MCF 10A (cell line): ENCODE data around the gene EPB41L4A. TPM values are rescaled to one million over a fixed set of nuclear protein-coding genes. Genes with fewer than 3 reads are reported as not detected.
"Not testable (repeated sequence)": the region's sequence is repeated elsewhere in the genome, so short reads cannot be mapped to it uniquely, and the experiment has no call there.

Experiments used
- BruUV-seq: library from RNA; stranded (reverse); fragments of 400-500 nt; replicated peaks from 2 replicates; lab custom pipeline; 2021; lab: Mats Ljungman, UMichigan
- CTCF ChIA-PET: fragments of 300-600 bp; sonication (Branson Sonifier 250); formaldehyde crosslinking; extraction: SDS; loops from one replicate; lab custom pipeline; 2021; ENCODE audit warnings: antibody characterized with exemption, inconsistent platforms; lab: Yijun Ruan, JAX
- POLR2A ChIA-PET: fragments of 300-600, 350-650 bp; sonication (Branson Sonifier 250); formaldehyde crosslinking; extraction: SDS; loops from one replicate; lab custom pipeline; 2020; ENCODE audit warnings: antibody characterized with exemption, inconsistent platforms; lab: Yijun Ruan, JAX
- DNase-seq: peaks from one replicate; pipeline ENCODE4 v3.0.0-alpha.2; 2018; ENCODE audit not compliant: unreplicated experiment
- H3K27ac Mint-ChIP-seq: one replicate; pipeline ENCODE4 v1.8.0; 2022; ENCODE audit warnings: mild to moderate bottlenecking, low read depth, mixed read lengths; ENCODE audit not compliant: unreplicated experiment
- H3K27me3 Mint-ChIP-seq: one replicate; pipeline ENCODE4 v1.8.0; 2022; ENCODE audit warnings: mixed read lengths; ENCODE audit not compliant: insufficient read depth, unreplicated experiment
- H3K36me3 Mint-ChIP-seq: one replicate; pipeline ENCODE4 v1.8.0; 2022; ENCODE audit warnings: mild to moderate bottlenecking, moderate library complexity, mixed read lengths; ENCODE audit not compliant: insufficient read depth, unreplicated experiment
- H3K4me1 Mint-ChIP-seq: one replicate; pipeline ENCODE4 v1.8.0; 2022; ENCODE audit warnings: mixed read lengths; ENCODE audit not compliant: insufficient read depth, unreplicated experiment
- H3K4me3 Mint-ChIP-seq: one replicate; pipeline ENCODE4 v1.8.0; 2022; ENCODE audit warnings: mild to moderate bottlenecking, moderate library complexity, mixed read lengths; ENCODE audit not compliant: unreplicated experiment
- H3K9me3 Mint-ChIP-seq: one replicate; pipeline ENCODE4 v1.8.0; 2022; ENCODE audit warnings: mixed read lengths; ENCODE audit not compliant: unreplicated experiment
- CTCF ChIP-seq: fragments of 200-600 bp; IDR thresholded peaks from one replicate; pipeline ENCODE4 v1.8.0; 2022; ENCODE audit warnings: antibody characterized with exemption, mild to moderate bottlenecking; ENCODE audit not compliant: unreplicated experiment
- intact Hi-C: fragments of 100-400 bp; cut with micrococcal nuclease; formaldehyde crosslinking; loops from 2 replicates; pipeline ENCODE4 v1.14.1; 2022
- total RNA-seq: library from RNA; stranded (reverse); gene quantifications from 2 replicates; pipeline ENCODE4 v1.2.3, GENCODE V29; 2022

EPB41L4A gene
- total RNA-seq, 1 experiment from 2014 or later, result 12.4 TPM

DNA sequence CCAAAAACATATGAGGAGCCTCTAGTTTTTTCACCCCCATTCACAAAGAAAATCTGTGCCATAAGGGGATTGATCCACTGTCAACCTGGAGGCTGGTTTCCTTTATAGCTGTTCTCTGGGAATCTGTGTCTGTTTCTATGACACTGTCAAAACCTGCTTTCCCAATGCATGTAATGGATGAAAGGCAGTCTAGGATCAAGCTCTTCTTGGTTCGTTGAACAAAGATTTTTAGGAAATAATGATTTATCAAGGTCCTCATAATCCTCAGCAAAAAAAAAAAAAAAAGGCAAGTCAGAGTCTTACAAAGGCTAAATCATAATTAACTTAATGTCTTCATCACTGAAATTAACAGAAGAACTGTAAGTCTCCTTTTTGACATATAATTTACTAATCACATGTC is 16.0 kb downstream of the EPB41L4A start:
- BruUV-seq, result no TSS peak
- CTCF ChIA-PET, result interaction anchor here (0.6 to 1.2 kb wide), 3 partner anchors 12 to 177 kb away, joined by 3 to 7 read pairs (median 3); no protein-coding TSS in a partner anchor
- no peak for DNase-seq
- H3K36me3 Mint-ChIP-seq, result peaks cover 20% of the 10 kb centered on the region
- no peaks in the 10 kb centered on the region for H3K9me3 Mint-ChIP-seq
- H3K27ac Mint-ChIP-seq, result no peak overlapping the region
- POLR2A ChIA-PET, result interaction anchor here (1.2 to 1.3 kb wide), 4 partner anchors 13 to 30 kb away, joined by 3 to 4 read pairs (median 3); no protein-coding TSS in a partner anchor
- no peak overlapping the region for H3K4me3 Mint-ChIP-seq
- H3K27me3 Mint-ChIP-seq, result no peaks in the 10 kb centered on the region
- TF ChIP-seq CTCF, result no peak
- H3K4me1 Mint-ChIP-seq, result peaks cover 4% of the 10 kb centered on the region
- intact Hi-C loops, result no loop called here

- Mint-ChIP-seq H3K27me3 (no peaks in the 10 kb centered on the region), H3K9me3 (no peaks in the 10 kb centered on the region), H3K27ac (no peak overlapping the region), H3K4me3 (no peak overlapping the region), H3K36me3 (peaks cover 20% of the 10 kb centered on the region), H3K4me1 (peaks cover 4% of the 10 kb centered on the region)
- DNase-seq, result no peak
- ChIA-PET CTCF (no interaction called here), POLR2A (no interaction called here)
- no TSS peak for BruUV-seq
- intact Hi-C loops, result no loop called here
- TF ChIP-seq CTCF, result no peak
Observed at GRCh38 chr5:112401924-112402323, 17.2 kb downstream of the EPB41L4A start.

DNA sequence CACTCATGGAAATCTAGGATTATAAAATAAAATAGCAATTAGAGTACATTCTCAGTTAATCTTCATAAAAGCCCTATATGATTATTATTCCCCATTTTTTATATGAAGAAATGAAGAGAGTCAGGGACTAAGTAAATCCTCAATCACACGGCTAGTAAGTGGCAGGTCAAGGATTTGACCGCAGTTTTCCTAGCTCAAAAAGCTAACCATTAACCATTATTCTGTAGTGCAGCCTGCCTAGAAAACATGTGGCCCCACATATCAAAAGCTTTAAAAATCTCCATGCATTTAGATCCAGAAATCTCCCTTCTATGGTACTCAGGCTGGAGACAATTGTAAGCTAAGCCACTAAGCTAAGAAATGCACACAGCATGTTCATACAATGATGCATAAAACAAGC is 21.4 kb downstream of the EPB41L4A start:
- Mint-ChIP-seq H3K4me3 (no peak overlapping the region), H3K4me1 (no peaks in the 10 kb centered on the region), H3K27me3 (no peaks in the 10 kb centered on the region), H3K27ac (no peak overlapping the region), H3K36me3 (peaks cover 7% of the 10 kb centered on the region), H3K9me3 (no peaks in the 10 kb centered on the region)
- no peak for TF ChIP-seq CTCF
- DNase-seq, result no peak
- POLR2A ChIA-PET, result interaction anchor here (0.7 kb wide), 1 partner anchor 109 kb away, joined by 4 read pairs; no protein-coding TSS in a partner anchor
- intact Hi-C loops, result no loop called here
- no TSS peak for BruUV-seq
- CTCF ChIA-PET, result interaction anchor here (0.5 to 2.7 kb wide), 3 partner anchors 23 to 215 kb away, joined by 3 to 9 read pairs (median 3); no protein-coding TSS in a partner anchor

DNA sequence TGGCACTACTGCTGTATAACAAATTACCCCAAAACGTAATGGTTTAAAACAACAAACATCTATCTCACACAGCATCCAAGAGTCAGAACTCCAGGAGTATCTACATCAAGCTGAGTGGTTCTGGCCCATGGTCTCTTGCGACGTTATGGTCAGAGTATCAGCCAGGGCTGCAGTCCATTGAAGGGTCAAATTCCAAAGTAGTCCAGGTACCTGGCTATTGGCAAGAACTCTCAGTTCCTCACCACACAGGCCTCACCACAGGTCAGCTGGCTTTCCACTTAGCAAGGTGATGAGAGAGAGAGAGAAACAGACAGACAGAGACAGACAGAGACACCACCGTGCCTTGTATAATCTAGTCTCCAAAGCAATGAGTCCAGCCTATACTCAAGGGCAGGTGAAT is 22.6 kb downstream of the EPB41L4A start:
- intact Hi-C loops, result no loop called here
- no peak for DNase-seq
- H3K4me3 Mint-ChIP-seq, result no peak overlapping the region
- H3K4me1 Mint-ChIP-seq, result no peaks in the 10 kb centered on the region
- no peaks in the 10 kb centered on the region for H3K36me3 Mint-ChIP-seq
- ChIA-PET CTCF (interaction anchor here (0.8 to 1.2 kb wide), 2 partner anchors 28 to 120 kb away, joined by 3 read pairs; no protein-coding TSS in a partner anchor), POLR2A (interaction anchor here (0.6 kb wide), 1 partner anchor 283 kb away, joined by 3 read pairs; no protein-coding TSS in a partner anchor)
- no peaks in the 10 kb centered on the region for H3K27me3 Mint-ChIP-seq
- no peak for TF ChIP-seq CTCF
- no TSS peak for BruUV-seq
- no peak overlapping the region for H3K27ac Mint-ChIP-seq
- H3K9me3 Mint-ChIP-seq, result no peaks in the 10 kb centered on the region

- CTCF ChIA-PET, H3K36me3 Mint-ChIP-seq, DNase-seq, BruUV-seq, H3K27ac Mint-ChIP-seq, POLR2A ChIA-PET, H3K4me3 Mint-ChIP-seq, H3K27me3 Mint-ChIP-seq, H3K4me1 Mint-ChIP-seq, H3K9me3 Mint-ChIP-seq, intact Hi-C loops: not testable (repeated sequence)
Observed at GRCh38 chr5:112395299-112395698, 23.8 kb downstream of the EPB41L4A start.
